ENCODE data around the gene GABRD.

Gene GABRD

GRCh38 chr1:2050793-2051682, 31.9 kb downstream of the GABRD start:
- no peak for DNase-seq (ENCODE audit: low spot score)
- in situ Hi-C loops (cut with MboI; ENCODE audit: low sequenced_read_pairs, unreplicated experiment), result no loop called here
- TF ChIP-seq, protein P1, sequence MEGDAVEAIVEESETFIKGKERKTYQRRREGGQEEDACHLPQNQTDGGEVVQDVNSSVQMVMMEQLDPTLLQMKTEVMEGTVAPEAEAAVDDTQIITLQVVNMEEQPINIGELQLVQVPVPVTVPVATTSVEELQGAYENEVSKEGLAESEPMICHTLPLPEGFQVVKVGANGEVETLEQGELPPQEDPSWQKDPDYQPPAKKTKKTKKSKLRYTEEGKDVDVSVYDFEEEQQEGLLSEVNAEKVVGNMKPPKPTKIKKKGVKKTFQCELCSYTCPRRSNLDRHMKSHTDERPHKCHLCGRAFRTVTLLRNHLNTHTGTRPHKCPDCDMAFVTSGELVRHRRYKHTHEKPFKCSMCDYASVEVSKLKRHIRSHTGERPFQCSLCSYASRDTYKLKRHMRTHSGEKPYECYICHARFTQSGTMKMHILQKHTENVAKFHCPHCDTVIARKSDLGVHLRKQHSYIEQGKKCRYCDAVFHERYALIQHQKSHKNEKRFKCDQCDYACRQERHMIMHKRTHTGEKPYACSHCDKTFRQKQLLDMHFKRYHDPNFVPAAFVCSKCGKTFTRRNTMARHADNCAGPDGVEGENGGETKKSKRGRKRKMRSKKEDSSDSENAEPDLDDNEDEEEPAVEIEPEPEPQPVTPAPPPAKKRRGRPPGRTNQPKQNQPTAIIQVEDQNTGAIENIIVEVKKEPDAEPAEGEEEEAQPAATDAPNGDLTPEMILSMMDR (IDR thresholded peaks at IDR 0.05; ENCODE audit: borderline replicate concordance, control extremely low read depth, extremely low read depth, insufficient read depth, missing control alignments), result no peak

GRCh38 chr1:2052054-2052679, 33.0 kb downstream of the GABRD start:
- in situ Hi-C loops (cut with MboI; ENCODE audit: low sequenced_read_pairs, unreplicated experiment), result no loop called here
- TF ChIP-seq, protein P1 (IDR thresholded peaks at IDR 0.05; ENCODE audit: borderline replicate concordance, control extremely low read depth, extremely low read depth, insufficient read depth, missing control alignments), result no peak
- no peak for DNase-seq (ENCODE audit: low spot score)

- in situ Hi-C loops (cut with MboI; ENCODE audit: low sequenced_read_pairs, unreplicated experiment), result no loop called here
- TF ChIP-seq, protein P1 (IDR thresholded peaks at IDR 0.05; ENCODE audit: borderline replicate concordance, control extremely low read depth, extremely low read depth, insufficient read depth, missing control alignments), result no peak
- DNase-seq (ENCODE audit: low spot score), result no peak
Measured at GRCh38 chr1:2052756-2053155, 33.6 kb downstream of the GABRD start.

DNA sequence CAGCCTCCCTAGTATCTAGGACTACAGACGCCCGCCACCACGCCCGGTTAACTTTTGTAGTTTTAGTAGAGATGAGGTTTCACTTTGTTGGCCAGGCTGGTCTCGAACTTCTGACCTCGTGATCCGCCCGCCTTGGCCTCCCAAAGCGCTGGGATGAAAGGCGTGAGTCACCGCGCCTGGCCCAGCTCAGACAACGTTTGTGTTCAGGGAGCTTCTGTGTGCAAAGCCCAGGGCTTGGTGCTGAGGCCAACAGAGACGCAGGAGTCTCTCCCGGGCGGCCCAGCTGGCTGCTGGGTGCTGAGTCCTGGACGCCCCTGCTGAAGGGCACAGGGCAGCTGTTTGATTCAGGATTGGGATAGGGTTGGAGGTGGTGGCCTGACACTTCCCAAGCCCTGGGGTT, 34.1 kb downstream of the GABRD start:
- in situ Hi-C loops (cut with MboI; ENCODE audit: low sequenced_read_pairs, unreplicated experiment), result no loop called here
- TF ChIP-seq, protein P1 (IDR thresholded peaks at IDR 0.05; ENCODE audit: borderline replicate concordance, control extremely low read depth, extremely low read depth, insufficient read depth, missing control alignments), result no peak
- no peak for DNase-seq (ENCODE audit: low spot score)

- TF ChIP-seq, protein P1 (IDR thresholded peaks at IDR 0.05; ENCODE audit: borderline replicate concordance, control extremely low read depth, extremely low read depth, insufficient read depth, missing control alignments), result no peak
- in situ Hi-C loops (cut with MboI; ENCODE audit: low sequenced_read_pairs, unreplicated experiment), result no loop called here
- no peak for DNase-seq (ENCODE audit: low spot score)
Measured at GRCh38 chr1:2053784-2054376, 34.7 kb downstream of the GABRD start.

GRCh38 chr1:2054560-2054959, 35.4 kb downstream of the GABRD start:
- TF ChIP-seq, protein P1 (IDR thresholded peaks at IDR 0.05; ENCODE audit: borderline replicate concordance, control extremely low read depth, extremely low read depth, insufficient read depth, missing control alignments), result no peak
- in situ Hi-C loops (cut with MboI; ENCODE audit: low sequenced_read_pairs, unreplicated experiment), result no loop called here
- no peak for DNase-seq (ENCODE audit: low spot score)
